ENCODE measurements around the gene KLF7.

The KLF7 gene

DNA sequence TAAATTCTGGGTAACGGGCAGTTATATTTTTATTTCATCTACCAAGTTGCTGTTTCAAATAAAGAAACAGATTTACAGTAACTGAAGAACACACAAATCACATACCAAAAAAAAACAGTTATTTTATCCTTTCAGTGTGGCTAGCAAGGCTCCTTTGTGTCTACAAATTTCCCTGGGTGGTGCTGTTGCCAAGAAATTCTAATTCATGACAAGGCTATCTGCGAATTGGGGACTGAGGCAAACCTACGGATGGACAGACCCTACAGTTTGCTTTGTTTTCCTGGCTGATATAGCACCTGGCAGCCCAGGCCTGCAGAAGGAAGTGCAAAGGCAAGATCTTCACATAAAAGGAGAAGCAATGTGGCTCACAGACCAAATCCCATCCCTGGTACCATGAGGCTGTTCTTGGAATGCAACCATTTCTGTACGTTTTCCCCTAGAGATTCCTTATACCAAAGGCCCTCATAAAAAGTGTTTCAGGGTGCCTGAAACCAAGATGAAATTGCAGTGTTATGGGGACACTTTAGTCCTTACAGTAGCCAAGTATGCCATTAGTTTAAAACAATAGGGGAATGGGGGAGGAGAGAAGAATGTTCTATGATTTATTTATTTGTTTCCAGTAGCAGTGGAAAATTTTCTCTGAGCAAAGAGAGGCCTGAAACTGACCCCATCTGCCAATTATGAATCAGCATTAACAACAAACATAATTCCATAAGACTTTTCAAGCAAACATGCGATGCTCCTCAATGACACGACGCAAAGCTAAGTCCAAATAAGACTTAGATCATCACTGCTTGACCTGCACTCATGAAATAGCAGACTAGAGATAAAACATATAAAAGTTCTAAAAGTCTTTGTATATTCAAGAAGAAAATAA, 4.3 kb downstream of the KLF7 start:
- no peak overlapping the region for H3K4me3 ChIP-seq (ENCODE audit: low read length)
- TF ChIP-seq ZNF274 (IDR thresholded peaks at IDR 0.05; ENCODE audit: low read depth, low read length), result no peak

DNA sequence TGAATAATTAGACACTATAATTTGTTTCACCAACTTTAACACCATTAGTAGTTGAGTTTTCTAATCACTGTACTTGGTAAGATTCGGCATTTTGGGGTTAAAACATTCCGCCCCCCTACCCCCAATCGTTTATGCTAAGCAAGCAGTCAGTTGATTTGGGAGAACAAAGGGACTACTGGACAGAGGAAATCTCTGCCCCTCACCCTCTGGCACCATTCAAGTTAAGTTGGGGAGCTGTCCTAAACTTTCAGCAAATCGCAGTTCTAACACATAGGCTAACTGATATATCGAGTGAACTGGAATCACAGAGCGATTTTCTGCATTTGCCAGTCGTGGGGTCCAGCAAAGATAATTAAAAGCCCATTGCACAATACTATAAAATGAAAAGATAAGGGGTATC, 5.6 kb downstream of the KLF7 start:
- no peak overlapping the region for H3K4me3 ChIP-seq (ENCODE audit: low read length)
- no peak for TF ChIP-seq ZNF274 (IDR thresholded peaks at IDR 0.05; ENCODE audit: low read depth, low read length)

GRCh38 chr2:207159002-207159401, 6.7 kb downstream of the KLF7 start:
- no peak overlapping the region for H3K4me3 ChIP-seq (ENCODE audit: low read length)
- TF ChIP-seq ZNF274 (IDR thresholded peaks at IDR 0.05; ENCODE audit: low read depth, low read length), result no peak

- TF ChIP-seq ZNF274 (IDR thresholded peaks at IDR 0.05; ENCODE audit: low read depth, low read length), result no peak
Measured at GRCh38 chr2:207157731-207158130, 8.0 kb downstream of the KLF7 start.

GRCh38 chr2:207157162-207157481, 8.6 kb downstream of the KLF7 start:
- H3K4me3 ChIP-seq (ENCODE audit: low read length), result no peak overlapping the region
- TF ChIP-seq ZNF274 (IDR thresholded peaks at IDR 0.05; ENCODE audit: low read depth, low read length), result no peak

More at GRCh38 chr2:207157731-207158130, 8.0 kb downstream of the KLF7 start:
- H3K4me3 ChIP-seq (ENCODE audit: low read length), result no peak overlapping the region

- no peak overlapping the region for H3K4me3 ChIP-seq (ENCODE audit: low read length)
- TF ChIP-seq ZNF274 (IDR thresholded peaks at IDR 0.05; ENCODE audit: low read depth, low read length), result no peak
Measured at GRCh38 chr2:207156451-207157161, 9.1 kb downstream of the KLF7 start.

GRCh38 chr2:207155516-207156444, 10.0 kb downstream of the KLF7 start:
- no peak for TF ChIP-seq ZNF274 (IDR thresholded peaks at IDR 0.05; ENCODE audit: low read depth, low read length)
- H3K4me3 ChIP-seq (ENCODE audit: low read length), result no peak overlapping the region

DNA sequence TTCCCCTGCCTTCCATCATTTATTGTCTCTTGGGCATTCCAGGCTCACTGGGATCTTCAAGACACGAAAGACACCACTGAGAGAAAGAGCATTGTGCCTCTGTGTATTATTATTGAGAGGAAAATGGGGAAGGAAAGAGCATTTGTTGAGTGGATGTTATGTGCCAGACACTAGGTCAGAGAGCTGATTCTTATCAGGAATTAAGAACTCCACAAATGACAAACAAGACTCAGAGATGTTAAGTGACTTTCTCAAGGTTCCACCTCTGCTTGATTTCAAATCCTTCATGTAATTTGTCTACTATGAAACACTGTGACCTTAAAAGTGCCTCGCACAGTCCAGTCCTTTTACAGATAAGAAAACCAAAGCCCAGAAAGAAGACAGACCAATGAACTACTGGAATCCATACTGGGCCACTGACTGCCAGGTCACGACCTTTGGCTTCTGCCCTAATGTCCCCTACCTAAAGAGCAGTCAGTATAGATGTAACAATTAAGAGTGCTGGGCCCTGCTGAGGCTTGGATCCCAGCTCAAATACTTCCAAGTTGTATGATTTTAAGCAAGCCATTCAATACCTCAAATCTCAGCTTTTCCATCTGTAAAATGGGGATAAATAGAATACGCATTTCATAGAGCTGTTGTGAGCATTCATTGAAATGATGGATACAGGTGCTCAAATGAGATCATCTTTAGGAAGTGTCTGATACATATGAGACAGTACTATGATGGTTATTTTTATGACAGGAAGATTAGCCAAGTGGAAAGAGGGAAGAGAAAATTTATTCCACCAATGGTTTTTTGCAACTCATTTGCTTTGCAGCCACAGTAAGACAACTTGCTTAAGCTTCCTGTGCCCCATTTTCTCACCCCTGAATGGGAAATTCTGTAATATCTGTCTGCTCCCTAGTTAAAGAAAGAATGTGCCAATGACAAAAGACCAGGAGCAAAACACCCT, 10.9 kb downstream of the KLF7 start:
- TF ChIP-seq ZNF274 (IDR thresholded peaks at IDR 0.05; ENCODE audit: low read depth, low read length), result no peak
- H3K4me3 ChIP-seq (ENCODE audit: low read length), result no peak overlapping the region

DNA sequence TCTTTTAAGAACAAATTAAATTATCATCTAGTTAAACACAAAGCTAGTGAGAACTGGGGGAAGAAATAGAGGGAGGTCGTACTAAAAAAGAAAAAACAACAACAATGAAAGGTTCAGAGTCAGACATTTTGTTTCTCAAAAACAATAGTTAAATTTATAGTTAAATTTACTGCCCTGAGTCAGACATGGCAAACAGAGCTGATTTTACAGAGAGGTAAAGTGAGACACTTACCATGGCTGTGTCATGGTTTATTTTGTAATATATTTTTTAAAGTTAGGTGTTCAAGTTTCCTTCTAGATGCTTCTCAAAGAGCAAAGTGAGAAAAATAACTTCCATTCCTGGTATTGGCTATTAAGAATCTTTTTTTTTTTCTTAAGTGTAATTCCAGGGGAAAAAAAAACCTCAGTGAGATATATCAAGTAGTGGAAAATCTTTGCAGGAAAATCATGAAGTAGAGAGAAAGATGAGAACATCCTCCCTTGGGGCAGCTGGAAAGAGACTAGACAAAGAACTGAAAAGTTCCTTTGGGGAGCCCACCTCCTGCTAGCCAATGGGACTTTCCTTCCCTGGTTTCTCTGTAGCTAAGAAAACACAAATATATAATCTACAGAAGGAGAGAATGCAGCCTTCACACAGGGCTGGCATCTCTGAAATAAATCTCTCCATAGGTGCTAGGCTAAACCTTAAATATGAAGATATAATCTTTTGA, 12.3 kb downstream of the KLF7 start:
- H3K4me3 ChIP-seq (ENCODE audit: low read length), result no peak overlapping the region; the same call in 1 of the 2 replicates
- no peak for TF ChIP-seq ZNF274 (IDR thresholded peaks at IDR 0.05; ENCODE audit: low read depth, low read length)

GRCh38 chr2:207151048-207151447, 14.7 kb downstream of the KLF7 start:
- no peak overlapping the region for H3K4me3 ChIP-seq (ENCODE audit: low read length)
- TF ChIP-seq ZNF274 (IDR thresholded peaks at IDR 0.05; ENCODE audit: low read depth, low read length), result no peak

DNA sequence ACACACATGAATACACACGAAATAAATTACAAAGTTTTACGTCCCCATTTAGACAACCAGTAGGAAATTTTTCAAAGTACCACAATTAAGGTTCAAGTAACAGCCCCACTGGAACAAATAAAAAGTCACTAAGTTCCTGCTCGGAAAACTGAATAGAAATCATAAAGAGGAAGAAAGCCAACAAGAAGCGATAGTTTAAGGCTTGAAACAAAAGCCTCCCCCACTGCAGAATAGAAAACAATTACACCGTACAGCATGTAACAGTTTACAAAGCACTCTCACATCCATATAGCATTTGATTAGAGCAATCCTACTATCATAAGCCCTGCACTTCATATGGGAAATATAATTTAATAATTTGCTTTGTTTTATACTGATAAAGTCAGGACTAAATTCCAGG, 15.5 kb downstream of the KLF7 start:
- no peak for TF ChIP-seq ZNF274 (IDR thresholded peaks at IDR 0.05; ENCODE audit: low read depth, low read length)
- no peak overlapping the region for H3K4me3 ChIP-seq (ENCODE audit: low read length)

All from GM08714 (cell line).